Stomach (tissue), 4 donors: Measurements from ENCODE around the gene F10.

Source experiments
- POLR2A ChIP-seq, 4 donors: fragments of 450-650 bp; IDR thresholded peaks; one replicate each; pipeline ENCODE4 v1.6.1; 2016; ENCODE audit warnings: antibody characterized with exemption in 4 of 4, control low read depth in 2 of 4, mild to moderate bottlenecking in 1 of 4, moderate library complexity in 1 of 4
- POLR2AphosphoS5 ChIP-seq, 3 donors: sonication (generic); formaldehyde crosslinking; IDR thresholded peaks; one replicate each; pipeline ENCODE4 v1.6.1; 2016; ENCODE audit warnings: antibody characterized with exemption in 3 of 3
- TF ChIP-seq, protein P1 (sequence below), 7 experiments: fragments of 450-650 bp in 4 of 7; fragments of 200-600 bp in 3 of 7; sonication (generic) in 3 of 7; IDR thresholded peaks; one replicate each; pipeline ENCODE4 v1.5.1; 2016 to 2019; ENCODE audit warnings: antibody characterized with exemption in 7 of 7, control low read depth in 2 of 7, mild to moderate bottlenecking in 1 of 7

DNA sequence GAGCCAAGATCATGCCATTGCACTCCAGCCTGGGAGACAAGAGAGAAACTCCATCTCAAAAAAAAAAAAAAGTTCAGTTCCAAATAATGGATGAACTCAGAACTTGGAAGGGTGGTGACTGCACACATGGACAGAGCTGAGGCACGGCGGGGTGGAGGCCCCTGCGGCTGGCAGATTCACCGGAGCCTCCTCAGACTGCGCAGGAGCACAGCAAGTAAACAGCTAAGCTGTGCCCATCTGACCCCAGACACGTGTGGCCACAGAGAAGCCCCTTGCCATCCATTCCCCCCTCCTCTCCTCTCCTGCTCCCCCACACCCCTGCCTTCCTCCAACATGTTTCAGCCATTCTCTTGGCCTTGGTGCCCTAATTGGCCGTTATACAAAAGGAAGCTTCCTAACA, 20.3 kb downstream of the F10 start:
- TF ChIP-seq POLR2AphosphoS5 (IDR thresholded peaks at IDR 0.05) (no peak), POLR2A (IDR thresholded peaks at IDR 0.05) (no peak)
- TF ChIP-seq, protein P1, sequence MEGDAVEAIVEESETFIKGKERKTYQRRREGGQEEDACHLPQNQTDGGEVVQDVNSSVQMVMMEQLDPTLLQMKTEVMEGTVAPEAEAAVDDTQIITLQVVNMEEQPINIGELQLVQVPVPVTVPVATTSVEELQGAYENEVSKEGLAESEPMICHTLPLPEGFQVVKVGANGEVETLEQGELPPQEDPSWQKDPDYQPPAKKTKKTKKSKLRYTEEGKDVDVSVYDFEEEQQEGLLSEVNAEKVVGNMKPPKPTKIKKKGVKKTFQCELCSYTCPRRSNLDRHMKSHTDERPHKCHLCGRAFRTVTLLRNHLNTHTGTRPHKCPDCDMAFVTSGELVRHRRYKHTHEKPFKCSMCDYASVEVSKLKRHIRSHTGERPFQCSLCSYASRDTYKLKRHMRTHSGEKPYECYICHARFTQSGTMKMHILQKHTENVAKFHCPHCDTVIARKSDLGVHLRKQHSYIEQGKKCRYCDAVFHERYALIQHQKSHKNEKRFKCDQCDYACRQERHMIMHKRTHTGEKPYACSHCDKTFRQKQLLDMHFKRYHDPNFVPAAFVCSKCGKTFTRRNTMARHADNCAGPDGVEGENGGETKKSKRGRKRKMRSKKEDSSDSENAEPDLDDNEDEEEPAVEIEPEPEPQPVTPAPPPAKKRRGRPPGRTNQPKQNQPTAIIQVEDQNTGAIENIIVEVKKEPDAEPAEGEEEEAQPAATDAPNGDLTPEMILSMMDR (IDR thresholded peaks at IDR 0.05) = no peak
